CD4-positive, alpha-beta T cell treated with Interleukin-21 for 1 hour (primary cell): Measurements from ENCODE around the gene ELL.
"Not testable (repeated sequence)": the region's sequence is repeated elsewhere in the genome, so short reads cannot be mapped to it uniquely, and the experiment has no call there.

ENCODE experiments used
- DNase-seq: peaks from one replicate; pipeline ENCODE4 v3.0.0-alpha.2; 2020

The ELL gene

GRCh38 chr19:18529782-18530181 lies 7.9 kb upstream of the ELL start:
- DNase-seq, result no peak

- DNase-seq, result no peak
Measured at GRCh38 chr19:18526316-18526715, 4.4 kb upstream of the ELL start.

- DNase-seq, result no peak
Measured at GRCh38 chr19:18523841-18524240, 2.0 kb upstream of the ELL start.

- not testable (repeated sequence) for DNase-seq
Measured at GRCh38 chr19:18522862-18523440, 1.1 kb upstream of the ELL start.

- peak; percentile 100 for DNase-seq
Measured at GRCh38 chr19:18522124-18522861, 423 bp upstream of the ELL start.

GRCh38 chr19:18520848-18521691 lies 800 bp downstream of the ELL start:
- peak; percentile 34 for DNase-seq

DNA sequence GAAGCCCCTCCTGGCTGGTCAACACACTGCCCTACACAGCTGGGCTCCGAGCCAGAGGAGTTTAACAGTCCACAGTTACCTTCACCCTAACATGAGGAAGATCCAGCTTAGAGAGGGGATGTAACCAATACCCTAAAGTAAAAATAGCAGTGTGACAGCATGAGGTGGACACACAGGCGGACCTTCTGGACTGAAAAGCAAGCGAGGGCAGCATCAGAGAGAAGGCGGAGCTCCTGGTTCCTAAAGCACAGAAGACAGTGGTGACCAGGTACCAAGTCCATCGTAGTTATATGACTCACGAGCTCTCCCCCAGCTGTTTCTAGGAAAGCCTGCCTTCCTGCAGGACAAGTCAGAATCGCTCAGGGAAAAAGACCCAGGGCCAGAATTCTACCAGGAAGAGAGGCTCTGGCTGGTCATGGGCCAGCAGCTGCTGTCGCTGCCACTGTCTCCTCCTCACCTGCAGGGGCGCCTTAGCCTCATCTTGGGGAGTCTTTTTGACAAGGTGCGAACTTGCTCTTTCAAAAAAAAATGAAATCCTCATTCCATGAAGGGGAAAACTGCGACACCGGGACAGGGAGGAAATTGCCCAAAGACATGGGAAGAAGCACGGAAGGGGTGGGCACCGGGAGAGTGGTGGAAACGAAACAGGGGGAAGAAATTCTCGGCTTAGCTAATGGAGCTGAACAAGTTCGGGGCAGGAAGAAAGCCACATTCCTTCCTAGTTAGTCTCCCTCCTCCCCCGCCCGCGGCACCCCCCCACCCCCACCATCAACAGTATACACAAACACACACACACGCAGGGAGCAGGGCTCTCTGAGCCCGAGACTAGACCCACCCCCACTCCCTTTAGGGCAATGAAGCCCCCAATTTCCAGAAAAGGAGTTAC lies 1.7 kb downstream of the ELL start:
- DNase-seq, result peak; percentile 70

DNA sequence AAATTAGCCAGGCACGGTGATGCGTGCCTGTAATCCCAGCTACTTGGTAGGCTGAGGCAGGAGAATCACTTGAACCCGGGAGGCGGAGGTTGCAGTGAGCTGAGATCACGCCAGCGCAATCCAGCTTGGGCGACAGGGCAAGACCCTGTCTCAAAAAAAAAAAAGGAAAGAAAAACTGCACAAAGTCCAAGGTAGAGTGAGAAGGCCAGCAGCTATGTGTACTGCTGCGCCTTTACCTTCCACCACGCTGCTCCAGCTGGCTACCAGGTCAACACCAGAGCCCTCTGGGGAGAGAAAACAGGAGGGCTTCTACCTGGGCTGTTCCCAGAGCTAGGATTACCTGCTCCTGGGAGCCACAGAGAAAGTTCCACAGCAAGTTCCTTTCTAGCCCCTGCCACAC lies 3.2 kb downstream of the ELL start:
- DNase-seq, result no peak

- DNase-seq, result no peak
Measured at GRCh38 chr19:18517606-18518005, 4.3 kb downstream of the ELL start.

DNA sequence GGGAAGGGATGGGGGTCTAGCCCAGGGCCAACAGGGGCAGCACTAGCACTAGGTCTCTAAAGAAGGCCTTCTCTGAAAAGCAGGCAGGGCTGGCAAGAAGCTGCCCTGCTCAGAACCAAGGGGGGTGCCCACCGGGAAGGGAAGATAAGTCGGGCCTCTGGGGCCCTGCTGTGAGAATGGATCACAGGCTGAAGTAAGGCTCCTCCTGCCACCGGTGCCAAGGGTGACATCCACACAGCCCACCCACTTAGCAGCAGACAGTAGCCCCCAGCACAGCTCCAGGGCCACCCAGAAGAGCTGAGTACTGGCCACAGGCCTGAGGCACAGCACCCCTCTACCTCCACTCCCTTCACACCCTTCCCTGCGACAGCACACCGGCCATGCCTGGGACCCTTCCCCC lies 5.9 kb downstream of the ELL start:
- DNase-seq, result no peak

GRCh38 chr19:18514800-18515682 lies 6.8 kb downstream of the ELL start:
- DNase-seq, result peak; percentile 41

DNA sequence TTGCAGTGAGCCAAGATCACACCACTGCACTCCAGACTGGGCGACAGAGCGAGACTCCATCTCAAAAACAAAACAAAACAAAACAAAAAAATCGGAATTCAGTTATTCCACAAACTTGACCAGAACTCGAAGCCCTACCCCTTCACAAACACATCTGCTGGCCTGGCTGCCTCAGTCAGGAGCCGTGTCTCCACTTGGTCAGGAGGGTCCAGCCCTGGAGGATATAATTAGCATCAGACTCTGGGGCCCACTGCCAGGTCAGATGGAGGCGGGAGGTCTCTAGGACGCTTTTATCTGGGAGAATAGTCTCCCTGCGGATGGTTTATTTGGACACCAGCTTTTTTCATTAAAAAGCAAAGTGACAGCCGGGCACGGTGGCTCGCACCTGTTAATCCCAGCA lies 8.0 kb downstream of the ELL start:
- no peak for DNase-seq

- no peak for DNase-seq
Measured at GRCh38 chr19:18510216-18510615, 11.7 kb downstream of the ELL start.

- DNase-seq, result no peak
Measured at GRCh38 chr19:18508585-18508984, 13.3 kb downstream of the ELL start.

DNA sequence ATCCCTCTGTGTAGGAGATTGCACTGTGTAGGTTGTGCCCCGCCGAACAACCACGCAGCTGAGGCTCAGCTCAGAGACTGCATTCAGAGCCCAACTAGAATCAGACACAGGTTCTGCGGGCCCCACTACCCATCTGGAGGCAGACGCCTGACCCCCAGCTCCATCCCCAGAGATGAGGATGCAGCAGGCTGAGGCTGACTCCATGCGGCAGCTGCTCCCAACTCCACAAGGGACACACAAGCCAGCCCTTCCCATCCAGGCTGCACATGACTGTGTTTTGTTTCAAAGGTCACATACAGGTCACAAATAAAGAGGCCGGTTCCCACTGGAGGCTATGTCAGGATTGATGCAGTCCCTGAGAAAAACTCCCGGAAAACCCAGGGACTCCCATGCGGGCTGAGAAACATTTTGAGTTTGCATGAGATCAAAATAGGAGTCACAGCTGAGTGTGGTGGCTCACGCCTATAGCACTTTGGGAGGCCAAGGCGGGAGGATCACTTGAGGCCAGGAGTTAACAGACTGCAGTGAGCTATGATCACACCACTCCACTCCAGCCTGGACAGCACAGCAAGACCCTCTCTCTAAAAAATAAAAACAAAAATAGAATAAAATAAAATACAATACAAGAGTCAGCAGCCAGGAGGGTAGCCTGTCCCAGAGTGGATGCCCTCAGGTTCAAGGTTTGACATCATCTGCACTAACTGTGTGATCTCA lies 14.0 kb downstream of the ELL start:
- no peak for DNase-seq

GRCh38 chr19:18507021-18507726 lies 14.7 kb downstream of the ELL start:
- DNase-seq, result peak; percentile 70

- peak; percentile 28 for DNase-seq
Measured at GRCh38 chr19:18506101-18506930, 15.6 kb downstream of the ELL start.

- DNase-seq, result no peak
Measured at GRCh38 chr19:18504886-18505610, 16.8 kb downstream of the ELL start.
